HEK293T (cell line): Measurements from ENCODE around the gene CD28.

Source experiments
- ELF4 ChIP-seq: fragments of 450-650 bp; IDR thresholded peaks from 2 replicates; pipeline ENCODE4 v1.6.1; 2017; ENCODE audit warnings: antibody characterized with exemption
- LEF1 ChIP-seq: fragments of 450-650 bp; IDR thresholded peaks from 2 replicates; pipeline ENCODE4 v1.6.1; 2017; ENCODE audit warnings: mild to moderate bottlenecking, borderline replicate concordance
- TARDBP ChIP-seq: fragments of 450-650 bp; IDR thresholded peaks from 2 replicates; pipeline ENCODE4 v1.6.1; 2016

GRCh38 chr2:203774760-203775159 lies 68.3 kb downstream of the CD28 start:
- TF ChIP-seq LEF1, result no peak
- TF ChIP-seq TARDBP, result no peak
- TF ChIP-seq ELF4, result no peak
